HL-60 (cell line): ENCODE results near the gene KCNQ1.

Source experiments
- CTCF ChIP-seq: IDR thresholded peaks from one replicate; pipeline ENCODE4 v1.5.1; 2011; ENCODE audit warnings: low read length, control low read depth, inconsistent platforms; ENCODE audit not compliant: insufficient read depth
- GABPA ChIP-seq: IDR thresholded peaks from 2 replicates; pipeline ENCODE4 v1.6.1; 2012; ENCODE audit warnings: low read depth
- POLR2AphosphoS5 ChIP-seq: IDR thresholded peaks from 2 replicates; pipeline ENCODE4 v1.6.1; 2012; ENCODE audit warnings: low read depth
- REST ChIP-seq: IDR thresholded peaks from 2 replicates; pipeline ENCODE4 v1.6.1; 2012; ENCODE audit warnings: low read depth; ENCODE audit not compliant: insufficient replicate concordance
- SPI1 ChIP-seq: IDR thresholded peaks from 2 replicates; pipeline ENCODE4 v1.6.1; 2012; ENCODE audit warnings: low read depth, mild to moderate bottlenecking, borderline replicate concordance

GRCh38 chr11:2548596-2548995, 103.8 kb downstream of the KCNQ1 start:
- no peak for TF ChIP-seq CTCF
- no peak for TF ChIP-seq POLR2AphosphoS5
- TF ChIP-seq REST, result no peak
- no peak for TF ChIP-seq SPI1
- no peak for TF ChIP-seq GABPA
